Endodermal cell (in vitro differentiated cells): ENCODE results near the gene SART3. TPM values are rescaled to one million over a fixed set of nuclear protein-coding genes. Genes with fewer than 3 reads are reported as not detected.

Experiments
- DNase-seq: peaks from one replicate; pipeline ENCODE4 v3.0.0-alpha.2; 2017
- H3K27ac ChIP-seq: 2 replicates; pipeline ENCODE4 v1.5.1; 2013; ENCODE audit warnings: mild to moderate bottlenecking, low read depth, low read length, moderate library complexity
- H3K27me3 ChIP-seq: 2 replicates; pipeline ENCODE4 v1.6.1; 2013; ENCODE audit warnings: mild to moderate bottlenecking, low read length, moderate library complexity; ENCODE audit not compliant: insufficient read depth, control insufficient read depth, poor library complexity, severe bottlenecking
- H3K36me3 ChIP-seq: 2 replicates; pipeline ENCODE4 v1.7.0; 2013; ENCODE audit warnings: mild to moderate bottlenecking, low read length, moderate library complexity; ENCODE audit not compliant: control insufficient read depth, insufficient read depth
- H3K4me1 ChIP-seq: one replicate; pipeline ENCODE4 v1.7.0; 2013; ENCODE audit warnings: low read length; ENCODE audit not compliant: control insufficient read depth, insufficient read depth
- H3K4me3 ChIP-seq: 2 replicates; pipeline ENCODE4 v1.5.1; 2013; ENCODE audit warnings: mild to moderate bottlenecking, low read length, moderate library complexity
- H3K9ac ChIP-seq: 2 replicates; pipeline ENCODE4 v1.6.1; 2013; ENCODE audit warnings: mild to moderate bottlenecking, low read length, moderate library complexity; ENCODE audit not compliant: poor library complexity, severe bottlenecking; ENCODE audit errors: extremely low read depth
- H3K9me3 ChIP-seq: 2 replicates; pipeline ENCODE4 v1.6.1; 2013; ENCODE audit warnings: mild to moderate bottlenecking, low read length, moderate library complexity; ENCODE audit not compliant: control insufficient read depth
- H3K27ac Mint-ChIP-seq: 2 replicates; pipeline ENCODE4 v1.8.0; 2020; ENCODE audit warnings: mixed read lengths
- H3K27me3 Mint-ChIP-seq: 2 replicates; pipeline ENCODE4 v1.8.0; 2021; ENCODE audit warnings: mild to moderate bottlenecking, mixed read lengths; ENCODE audit not compliant: insufficient read depth
- H3K36me3 Mint-ChIP-seq: 2 replicates; pipeline ENCODE4 v1.8.0; 2020; ENCODE audit warnings: low read depth, mixed read lengths
- H3K4me1 Mint-ChIP-seq: 2 replicates; pipeline ENCODE4 v1.8.0; 2020; ENCODE audit warnings: mixed read lengths
- H3K4me3 Mint-ChIP-seq: 2 replicates; pipeline ENCODE4 v1.8.0; 2020; ENCODE audit warnings: mild to moderate bottlenecking, moderate library complexity, mixed read lengths
- H3K9me3 Mint-ChIP-seq: 2 replicates; pipeline ENCODE4 v1.8.0; 2020; ENCODE audit warnings: mild to moderate bottlenecking, mixed read lengths
- WGBS, 2 experiments: methylation state at CpG; one replicate each; pipeline versions ENCODE4 v1.1.5 to v1.1.7; 2013; ENCODE audit warnings: missing lambda C conversion rate in 2 of 2, mixed read lengths in 1 of 2; ENCODE audit not compliant: insufficient coverage in 1 of 2, insufficient read length in 1 of 2; 5-methylcytosine and 5-hydroxymethylcytosine counted together
- total RNA-seq, 2 donors: library from RNA; stranded (reverse); fragmentation: NEBNext Ultra II Directional in 1 of 2; extraction: Animal tissue kit (Norgen Biotek cat#: 25700) in 1 of 2; gene quantifications; 2 replicates in 1 of 2; 3 replicates in 1 of 2; pipeline ENCODE4 v1.2.1, GENCODE V29; 2021
- TF ChIP-seq, protein P1 (sequence below): fragments of 200-600 bp; sonication (generic); conservative IDR thresholded peaks from 2 replicates; pipeline ENCODE4 v1.5.0; 2021; ENCODE audit warnings: antibody characterized with exemption, mild to moderate bottlenecking

The SART3 gene
- total RNA-seq, 2 donors from 2014 or later: 83.5 to 86.2 TPM

DNA sequence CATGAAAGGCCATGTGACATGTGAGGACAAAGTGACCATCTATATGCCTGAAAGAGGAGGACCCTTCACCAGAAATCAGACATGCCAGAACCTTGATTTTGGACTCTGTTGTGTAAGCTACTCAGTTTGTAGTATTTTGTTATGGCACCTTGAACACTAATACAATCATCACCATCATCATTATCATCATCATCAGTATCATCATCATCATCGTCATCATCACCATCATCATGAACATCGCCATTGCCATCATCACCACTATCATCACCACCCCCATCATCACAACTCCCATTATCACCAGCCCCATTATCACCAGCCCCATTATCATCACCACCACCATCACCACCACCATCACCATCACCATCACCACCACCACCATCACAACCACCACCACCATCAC lies 17.3 kb upstream of the SART3 start:
- no peak overlapping the region for H3K27ac Mint-ChIP-seq

DNA sequence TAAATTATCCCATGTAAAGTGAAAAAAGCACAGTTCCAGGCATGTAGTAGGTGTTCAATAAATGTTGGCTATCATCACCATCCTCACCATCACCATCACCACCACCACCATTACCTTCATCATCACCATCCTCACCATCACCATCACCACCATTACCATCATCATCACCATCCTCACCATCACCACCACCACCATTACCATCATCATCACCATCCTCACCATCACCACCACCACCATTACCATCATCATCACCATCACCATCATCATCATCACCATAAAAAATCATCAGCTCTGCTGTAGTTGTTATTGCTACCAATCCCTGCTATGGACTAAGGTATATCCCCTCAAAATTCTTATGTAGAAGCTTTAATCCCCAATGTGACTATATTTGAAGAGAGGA lies 16.5 kb upstream of the SART3 start:
- Mint-ChIP-seq H3K4me3 (no peak overlapping the region), H3K36me3 (no peaks in the 10 kb centered on the region), H3K9me3 (no peaks in the 10 kb centered on the region), H3K27ac (no peak overlapping the region), H3K27me3 (peaks cover 6% of the 10 kb centered on the region), H3K4me1 (no peaks in the 10 kb centered on the region)
- no peaks in the 10 kb centered on the region for H3K4me1 ChIP-seq
- H3K4me3 ChIP-seq: no peak overlapping the region
- no peak overlapping the region for H3K27ac ChIP-seq
- no peaks in the 10 kb centered on the region for H3K36me3 ChIP-seq
- TF ChIP-seq, protein P1, sequence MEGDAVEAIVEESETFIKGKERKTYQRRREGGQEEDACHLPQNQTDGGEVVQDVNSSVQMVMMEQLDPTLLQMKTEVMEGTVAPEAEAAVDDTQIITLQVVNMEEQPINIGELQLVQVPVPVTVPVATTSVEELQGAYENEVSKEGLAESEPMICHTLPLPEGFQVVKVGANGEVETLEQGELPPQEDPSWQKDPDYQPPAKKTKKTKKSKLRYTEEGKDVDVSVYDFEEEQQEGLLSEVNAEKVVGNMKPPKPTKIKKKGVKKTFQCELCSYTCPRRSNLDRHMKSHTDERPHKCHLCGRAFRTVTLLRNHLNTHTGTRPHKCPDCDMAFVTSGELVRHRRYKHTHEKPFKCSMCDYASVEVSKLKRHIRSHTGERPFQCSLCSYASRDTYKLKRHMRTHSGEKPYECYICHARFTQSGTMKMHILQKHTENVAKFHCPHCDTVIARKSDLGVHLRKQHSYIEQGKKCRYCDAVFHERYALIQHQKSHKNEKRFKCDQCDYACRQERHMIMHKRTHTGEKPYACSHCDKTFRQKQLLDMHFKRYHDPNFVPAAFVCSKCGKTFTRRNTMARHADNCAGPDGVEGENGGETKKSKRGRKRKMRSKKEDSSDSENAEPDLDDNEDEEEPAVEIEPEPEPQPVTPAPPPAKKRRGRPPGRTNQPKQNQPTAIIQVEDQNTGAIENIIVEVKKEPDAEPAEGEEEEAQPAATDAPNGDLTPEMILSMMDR: no peak
- DNase-seq: no peak
- H3K9me3 ChIP-seq: no peaks in the 10 kb centered on the region
- no peak overlapping the region for H3K9ac ChIP-seq
- no peaks in the 10 kb centered on the region for H3K27me3 ChIP-seq

More for the DNA sequence above, 17.3 kb upstream of the SART3 start:
- Histone ChIP-seq H3K27me3 (no peaks in the 10 kb centered on the region), H3K4me1 (no peaks in the 10 kb centered on the region), H3K9ac (no peak overlapping the region), H3K9me3 (no peaks in the 10 kb centered on the region), H3K4me3 (no peak overlapping the region), H3K36me3 (no peaks in the 10 kb centered on the region), H3K27ac (no peak overlapping the region)
- Mint-ChIP-seq H3K4me3 (no peak overlapping the region), H3K4me1 (no peaks in the 10 kb centered on the region), H3K36me3 (no peaks in the 10 kb centered on the region), H3K9me3 (no peaks in the 10 kb centered on the region), H3K27me3 (peaks cover 6% of the 10 kb centered on the region)
- TF ChIP-seq, protein P1: no peak
- DNase-seq: no peak
- 65 to 69% methylated on average over 2 of the region's 2 CpGs for WGBS, 2 experiments

DNA sequence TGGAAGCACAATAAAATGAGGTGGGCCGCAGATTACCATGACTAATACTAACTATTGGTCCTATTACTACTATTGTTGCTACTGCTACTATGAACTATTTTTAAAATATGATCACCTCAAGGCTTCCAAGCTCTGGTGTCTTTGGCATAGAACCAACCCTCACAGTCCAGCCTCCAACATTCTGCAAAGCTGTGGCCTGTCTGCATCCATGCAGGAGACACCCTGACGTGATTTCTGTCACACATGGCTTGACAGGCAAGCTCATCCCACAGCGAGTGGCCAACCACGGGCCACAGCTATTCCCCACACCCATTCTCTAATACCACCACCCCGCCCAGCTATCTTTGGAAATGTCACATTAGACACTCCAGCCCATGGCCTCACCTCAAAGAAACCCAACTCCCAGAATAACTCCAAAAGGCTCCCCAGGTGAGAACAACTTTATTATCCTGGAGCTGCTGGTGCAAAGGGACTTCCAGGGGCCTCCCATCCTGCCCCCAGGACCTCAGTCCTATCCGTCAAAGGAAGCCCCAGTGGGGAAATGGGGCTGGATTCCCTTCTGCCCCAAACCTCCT lies 15.8 kb upstream of the SART3 start:
- Histone ChIP-seq H3K4me3 (no peak overlapping the region), H3K27me3 (no peaks in the 10 kb centered on the region), H3K27ac (no peak overlapping the region), H3K4me1 (no peaks in the 10 kb centered on the region), H3K36me3 (no peaks in the 10 kb centered on the region), H3K9ac (no peak overlapping the region), H3K9me3 (no peaks in the 10 kb centered on the region)
- Mint-ChIP-seq H3K9me3 (no peaks in the 10 kb centered on the region), H3K4me3 (no peak overlapping the region), H3K4me1 (no peaks in the 10 kb centered on the region), H3K36me3 (no peaks in the 10 kb centered on the region), H3K27ac (no peak overlapping the region), H3K27me3 (peaks cover 6% of the 10 kb centered on the region)
- DNase-seq: peak; percentile 36
- WGBS, 2 experiments: 70 to 84% methylated on average over 2 to 6 of the region's 6 CpGs
- TF ChIP-seq, protein P1: no peak
